ENCODE data around the gene NRARP.
"Not testable (repeated sequence)": the region's sequence is repeated elsewhere in the genome, so short reads cannot be mapped to it uniquely, and the experiment has no call there.

Gene NRARP, protein sequence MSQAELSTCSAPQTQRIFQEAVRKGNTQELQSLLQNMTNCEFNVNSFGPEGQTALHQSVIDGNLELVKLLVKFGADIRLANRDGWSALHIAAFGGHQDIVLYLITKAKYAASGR

DNA sequence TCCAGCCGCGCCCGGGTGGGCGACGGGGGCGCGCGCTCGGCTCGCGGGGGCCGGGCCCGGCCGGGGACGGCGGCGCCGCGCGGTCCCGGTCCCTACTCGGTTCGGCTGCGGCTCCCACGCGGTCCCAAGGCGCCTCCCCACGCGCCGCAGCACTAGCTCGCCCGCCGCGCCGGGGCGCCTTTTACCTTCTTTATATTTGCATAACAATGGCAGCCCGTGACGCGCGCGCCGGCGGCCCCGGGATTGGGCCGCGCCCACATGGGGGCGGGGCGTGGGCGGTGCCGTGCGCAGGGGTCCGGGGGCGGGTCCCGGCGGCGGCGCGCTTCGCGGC is at the start of gene NRARP:
Gene NRARP (minus strand): TSS at position 154 of the 331 bp plus-strand sequence. CDS start 343 bp downstream, outside the sequence.
- peak; percentile 75 for DNase-seq (ENCODE audit: low read depth)

DNA sequence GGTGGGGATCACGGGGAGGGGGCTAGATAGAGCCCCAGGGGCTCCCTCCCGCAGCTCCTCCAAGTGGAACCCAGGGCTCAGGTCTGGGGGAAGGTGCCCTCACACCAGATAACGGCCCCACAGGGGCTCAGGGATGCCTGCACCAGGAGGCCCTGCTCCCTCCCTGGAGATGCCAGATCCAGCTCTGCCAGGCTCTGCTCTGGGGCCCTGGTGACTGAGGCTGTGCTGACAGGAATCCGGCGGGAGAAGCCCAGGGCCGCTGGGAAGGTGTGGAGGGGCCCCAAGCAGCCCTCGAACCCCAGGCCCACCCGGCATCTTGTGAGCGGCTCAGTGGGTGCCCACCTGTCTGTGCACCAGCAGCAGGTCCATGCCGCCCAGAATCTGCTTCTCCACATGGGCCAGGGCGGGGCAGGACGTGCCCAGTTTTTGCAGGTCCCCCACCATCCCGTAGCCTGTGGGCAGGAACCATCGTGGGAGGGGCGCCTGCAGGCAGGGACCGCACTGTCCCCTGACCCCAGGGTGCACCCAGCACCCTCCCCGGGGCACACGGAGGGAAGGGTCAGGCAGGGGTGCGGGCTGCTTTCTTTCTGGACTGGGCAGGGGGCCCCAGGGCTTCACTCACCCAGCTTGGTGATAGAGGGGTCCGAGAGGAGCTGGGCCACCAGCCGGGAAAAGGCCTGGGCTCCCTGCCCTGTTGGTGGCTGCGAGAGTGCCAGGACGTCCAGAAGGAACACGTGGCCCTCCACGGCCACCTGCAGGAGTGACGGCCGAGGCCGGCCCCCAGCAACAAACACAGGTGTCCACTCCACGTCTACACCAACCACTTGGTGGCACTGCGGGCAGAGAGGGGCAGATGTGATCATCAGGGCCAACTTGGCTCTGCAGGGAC is 48.9 kb upstream of the NRARP start:
- DNase-seq (ENCODE audit: low read depth): no peak

DNA sequence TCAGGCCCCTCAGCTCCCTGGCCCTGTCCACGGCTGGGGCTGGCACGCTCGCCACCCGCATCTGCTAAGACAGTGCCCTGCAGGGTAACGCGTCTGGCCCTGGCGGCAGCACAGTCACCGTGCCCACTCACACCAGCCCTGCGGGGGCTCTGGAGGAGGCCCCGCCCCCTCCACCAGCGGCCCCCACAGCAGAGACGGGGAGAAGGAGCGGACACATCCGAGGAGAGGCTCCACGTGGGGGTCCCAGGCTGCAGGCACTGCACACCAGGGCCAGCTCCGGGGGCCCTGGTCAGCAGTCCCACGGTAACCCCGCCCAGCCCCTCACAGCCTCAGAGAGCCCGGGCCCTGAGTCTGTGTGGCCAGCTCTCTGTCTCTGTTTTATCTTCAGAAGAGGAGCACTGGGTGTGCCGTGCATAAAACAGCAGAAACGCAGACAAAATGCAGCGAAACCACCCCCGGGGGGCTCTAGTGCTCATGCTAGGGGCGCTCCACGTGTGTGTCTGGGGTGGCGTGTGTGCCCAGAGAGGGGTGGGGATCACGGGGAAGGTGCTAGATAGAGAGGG is 47.5 kb upstream of the NRARP start:
- no peak for DNase-seq (ENCODE audit: low read depth)

DNA sequence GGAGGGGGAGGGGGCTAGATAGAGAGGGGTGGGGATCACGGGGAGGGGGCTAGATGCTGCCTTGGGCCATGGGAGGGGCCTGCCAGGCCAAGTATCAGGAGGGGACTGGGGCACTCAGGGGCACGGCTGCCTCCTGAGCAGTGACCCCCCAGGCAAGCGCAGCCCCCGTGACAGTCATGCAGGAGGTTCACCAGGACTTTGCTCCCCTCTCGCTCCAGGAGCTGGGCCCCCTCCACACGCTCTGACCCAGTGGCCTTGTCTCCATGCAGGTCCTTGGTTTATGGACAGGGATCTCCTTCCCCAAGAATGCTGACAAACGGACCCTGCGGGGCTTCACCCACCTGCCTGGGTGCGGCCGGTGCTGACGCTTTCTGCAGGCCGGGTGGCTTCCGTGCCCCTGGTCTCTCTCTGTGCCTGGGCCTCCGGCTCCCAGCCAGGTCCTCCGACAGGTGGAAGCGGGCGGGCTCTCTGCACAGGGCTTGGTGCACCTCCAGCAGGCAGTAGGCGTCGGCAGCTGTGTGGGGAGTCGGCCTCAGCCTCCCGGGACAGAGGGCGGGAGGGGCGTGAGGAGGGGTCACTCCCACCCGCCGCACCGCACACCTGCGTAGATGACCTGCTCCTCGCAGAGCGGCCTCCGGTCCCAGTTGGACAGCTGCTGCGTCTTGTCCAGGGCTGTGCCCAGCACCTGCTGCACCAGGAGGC is 46.8 kb upstream of the NRARP start:
- DNase-seq (ENCODE audit: low read depth): no peak

DNA sequence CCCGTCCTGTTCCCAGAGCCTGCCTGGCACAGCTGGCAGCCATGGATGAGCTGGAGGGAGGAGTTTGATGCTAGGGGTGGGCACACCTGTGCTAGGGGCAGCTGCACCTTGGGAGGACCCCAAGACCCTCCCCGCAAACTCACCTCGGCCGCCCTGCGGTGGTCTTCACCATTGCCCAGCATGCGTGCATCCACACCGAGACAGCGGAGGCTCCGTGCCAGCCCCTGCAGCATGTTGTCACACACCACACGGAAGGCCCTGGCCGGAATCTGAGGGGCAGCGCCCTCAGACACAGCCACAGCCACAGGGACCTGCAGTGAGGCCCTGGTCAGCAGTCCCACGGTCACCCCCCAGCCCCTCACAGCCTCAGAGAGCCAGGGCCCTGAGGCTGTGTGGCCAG is 45.9 kb upstream of the NRARP start:
- DNase-seq (ENCODE audit: low read depth): no peak

DNA sequence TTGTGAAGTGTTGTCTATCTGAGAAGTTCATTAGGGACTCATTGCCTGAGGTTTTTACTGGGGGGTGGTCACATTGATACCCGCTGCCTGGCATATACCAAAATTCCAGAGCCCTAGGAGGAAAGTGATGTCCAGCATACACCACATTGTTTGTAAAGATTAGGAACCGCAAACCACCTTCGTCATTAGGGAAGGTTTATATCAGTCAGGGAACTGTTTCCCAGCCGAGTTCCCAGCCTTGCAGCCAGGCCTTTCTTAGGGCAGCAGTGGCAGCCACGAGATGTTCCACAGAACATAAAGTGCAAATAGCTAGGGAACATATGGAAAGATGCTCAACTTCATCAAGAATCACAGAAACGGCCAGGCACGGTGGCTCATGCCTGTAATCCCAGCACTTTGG is 40.4 kb upstream of the NRARP start:
- DNase-seq (ENCODE audit: low read depth): no peak

DNA sequence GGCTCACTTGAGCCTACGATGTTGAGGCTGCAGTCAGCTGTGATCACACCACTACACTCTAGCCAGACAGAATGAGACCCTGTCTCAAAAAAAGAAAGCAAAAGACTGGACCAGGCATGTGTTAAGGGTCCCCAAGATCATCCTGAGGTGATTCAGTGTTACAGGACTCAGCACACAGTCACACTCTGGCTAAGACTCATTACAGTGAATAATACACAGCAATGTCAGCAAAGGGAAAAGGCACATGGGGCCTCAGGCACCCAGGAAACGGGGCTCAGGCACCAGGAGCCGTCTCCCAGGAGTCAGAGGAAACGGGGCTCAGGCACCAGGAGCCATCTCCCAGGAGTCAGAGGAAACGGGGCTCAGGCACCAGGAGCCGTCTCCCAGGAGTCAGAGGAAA is 39.2 kb upstream of the NRARP start:
- no peak for DNase-seq (ENCODE audit: low read depth)

DNA sequence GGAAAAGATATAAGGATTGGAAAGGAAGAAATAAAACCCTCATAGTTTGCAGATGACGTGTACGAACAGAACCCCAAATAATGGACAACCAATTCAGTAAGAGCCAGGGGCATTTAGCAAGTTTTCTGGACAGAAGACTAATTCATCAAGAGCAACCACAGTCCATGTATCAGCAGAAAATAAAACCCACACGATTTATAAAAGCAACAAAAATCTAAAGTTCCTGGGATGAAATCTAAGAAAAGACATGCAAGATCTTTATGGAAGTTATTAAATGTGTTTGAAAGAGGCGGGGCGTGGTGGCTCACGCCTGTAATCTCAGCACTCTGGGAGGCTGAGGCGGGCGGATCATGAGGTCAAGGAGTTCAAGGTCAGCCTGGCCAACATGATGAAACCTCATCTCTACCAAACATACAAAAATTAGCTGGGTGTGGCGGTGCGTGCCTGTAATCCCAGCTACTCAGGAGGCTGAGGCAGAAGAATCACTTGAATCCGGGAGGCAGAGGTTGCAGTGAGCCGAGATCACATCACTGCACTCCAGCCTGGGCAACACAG is 37.9 kb upstream of the NRARP start:
- DNase-seq (ENCODE audit: low read depth): not testable (repeated sequence)

DNA sequence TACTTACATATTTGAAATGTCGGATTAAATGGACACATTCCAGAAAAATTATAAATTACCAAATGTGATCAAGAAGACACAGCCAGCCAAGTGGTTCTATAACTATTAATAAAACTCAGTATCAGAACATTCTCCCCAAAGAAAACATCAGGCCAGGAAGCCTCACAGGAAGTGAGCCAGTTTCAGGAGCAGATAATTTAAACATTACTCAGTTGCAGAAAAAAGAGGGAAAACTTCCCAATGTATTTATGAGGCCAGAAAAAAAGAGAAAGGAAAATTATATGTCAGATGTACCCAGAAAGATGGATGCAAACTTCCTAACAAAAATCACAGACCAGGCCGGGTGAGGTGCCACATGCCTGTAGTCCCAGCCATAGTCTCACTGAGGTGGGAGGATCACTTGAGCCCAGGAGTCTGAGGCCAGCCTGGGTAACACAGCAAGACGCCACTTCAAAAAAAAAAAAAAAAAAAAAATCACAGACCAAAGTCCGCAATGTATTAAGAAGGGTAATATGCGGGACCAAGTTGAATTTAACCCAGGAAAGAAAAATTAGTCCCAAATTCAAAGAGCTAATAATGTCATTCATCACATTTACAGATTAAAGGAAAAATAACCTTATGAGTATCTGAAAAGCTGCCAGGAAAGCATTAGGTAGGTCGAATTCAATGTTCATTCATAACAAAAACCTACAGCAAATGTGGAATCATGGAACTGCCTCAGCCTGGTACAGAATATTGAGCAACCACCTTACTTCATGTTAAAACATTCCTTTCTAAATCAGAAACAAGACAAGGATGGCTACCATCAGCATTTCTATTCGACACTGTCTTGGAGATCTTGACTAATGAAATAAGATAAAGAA is 37.2 kb upstream of the NRARP start:
- no peak for DNase-seq (ENCODE audit: low read depth)

DNA sequence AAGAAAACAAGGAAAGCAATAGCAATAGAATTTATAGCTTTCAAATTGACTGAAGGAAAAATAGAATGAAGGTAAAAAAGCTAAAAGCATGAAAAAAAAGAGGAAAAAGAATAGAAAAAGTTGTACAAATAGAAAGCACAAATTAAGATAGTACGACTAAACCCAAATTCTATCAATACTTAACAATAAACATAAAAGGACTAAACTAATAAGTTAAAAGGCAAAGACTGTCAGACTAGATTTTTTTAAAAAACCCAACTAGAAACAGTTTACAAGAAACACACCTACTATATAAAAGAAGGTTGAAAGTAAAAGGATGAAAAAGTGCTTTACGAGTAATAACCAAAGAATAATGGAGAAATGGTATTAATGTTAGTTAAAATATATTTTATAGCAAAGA is 34.7 kb upstream of the NRARP start:
- no peak for DNase-seq (ENCODE audit: low read depth)

DNA sequence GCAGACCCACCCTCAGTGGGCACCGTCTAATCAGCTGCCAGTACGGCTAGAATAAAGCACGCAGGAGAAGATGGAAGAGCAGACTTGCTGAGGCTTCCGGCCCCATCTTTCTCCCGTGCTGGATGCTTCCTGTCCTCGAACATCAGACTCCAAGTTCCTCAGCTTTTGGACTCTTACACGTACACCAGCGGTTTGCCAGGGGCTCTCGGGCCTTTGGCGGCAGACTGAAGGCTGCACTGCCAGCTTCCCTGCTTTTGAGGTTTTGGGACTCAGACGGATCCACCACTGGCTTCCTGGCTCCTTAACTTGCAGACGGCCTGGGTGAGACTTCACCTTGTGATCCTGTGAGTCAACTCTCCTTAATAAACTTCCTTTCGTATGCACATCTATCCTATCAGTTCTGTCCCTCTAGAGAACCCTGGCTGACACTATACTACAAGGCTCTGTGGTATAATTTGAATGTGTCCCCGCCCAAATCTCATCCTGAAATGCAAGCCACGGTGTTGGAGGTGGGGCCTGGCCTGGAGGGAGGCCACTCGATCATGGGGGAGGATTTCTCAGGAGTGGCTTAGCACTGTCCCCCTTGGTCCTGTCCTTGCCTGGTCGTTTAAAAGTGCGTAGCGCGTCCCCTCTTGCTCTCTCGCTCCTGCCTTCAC is 31.1 kb upstream of the NRARP start:
- no peak for DNase-seq (ENCODE audit: low read depth)

DNA sequence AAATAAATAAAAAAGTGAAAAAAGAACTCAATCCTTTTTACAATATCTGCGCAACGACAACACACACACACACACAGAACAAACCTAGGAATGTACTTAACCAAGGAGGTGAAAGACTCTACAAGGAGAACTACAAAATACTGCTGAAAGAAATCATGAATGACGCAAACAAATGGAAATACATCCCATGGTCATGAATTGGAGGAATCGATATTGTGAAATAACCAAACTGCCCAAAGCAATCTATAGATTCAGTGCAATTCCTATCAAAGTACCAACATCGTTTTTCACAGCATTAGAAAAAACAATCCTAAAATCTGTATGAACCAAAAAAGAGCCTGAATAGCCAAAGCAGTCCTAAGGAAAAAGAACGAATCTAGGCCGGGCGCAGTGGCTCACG is 29.9 kb upstream of the NRARP start:
- no peak for DNase-seq (ENCODE audit: low read depth)

DNA sequence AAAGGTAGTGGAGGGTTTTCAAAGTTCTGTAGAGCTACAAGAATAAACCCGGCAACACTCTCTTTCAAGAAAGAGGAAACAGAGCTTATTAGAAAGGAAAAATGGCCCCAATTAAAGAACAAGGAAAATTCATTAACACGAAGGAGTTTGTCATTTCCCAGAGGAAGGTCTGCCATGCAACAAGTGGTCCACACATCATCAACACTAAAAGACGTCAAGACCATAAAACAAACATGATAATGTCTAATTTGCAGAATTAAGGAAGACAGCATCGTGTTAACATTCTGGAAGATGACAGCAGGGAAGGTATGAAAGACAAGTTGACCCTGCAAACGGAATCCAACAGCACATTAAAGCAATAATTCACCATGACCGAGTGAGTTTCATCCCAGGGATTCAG is 28.6 kb upstream of the NRARP start:
- no peak for DNase-seq (ENCODE audit: low read depth)

DNA sequence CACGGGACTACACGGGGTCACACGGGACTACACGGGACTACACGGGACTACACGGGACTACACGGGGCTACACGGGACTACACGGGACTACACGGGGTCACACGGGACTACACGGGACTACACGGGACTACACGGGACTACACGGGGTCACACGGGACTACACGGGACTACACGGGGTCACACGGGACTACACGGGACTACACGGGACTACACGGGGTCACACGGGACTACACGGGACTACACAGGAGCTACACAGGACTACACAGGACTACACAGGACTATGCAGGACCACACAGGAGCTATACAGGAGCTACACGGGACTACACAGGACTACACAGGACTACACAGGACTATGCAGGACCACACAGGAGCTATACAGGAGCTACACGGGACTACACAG is 27.5 kb upstream of the NRARP start:
- DNase-seq (ENCODE audit: low read depth): not testable (repeated sequence)

DNA sequence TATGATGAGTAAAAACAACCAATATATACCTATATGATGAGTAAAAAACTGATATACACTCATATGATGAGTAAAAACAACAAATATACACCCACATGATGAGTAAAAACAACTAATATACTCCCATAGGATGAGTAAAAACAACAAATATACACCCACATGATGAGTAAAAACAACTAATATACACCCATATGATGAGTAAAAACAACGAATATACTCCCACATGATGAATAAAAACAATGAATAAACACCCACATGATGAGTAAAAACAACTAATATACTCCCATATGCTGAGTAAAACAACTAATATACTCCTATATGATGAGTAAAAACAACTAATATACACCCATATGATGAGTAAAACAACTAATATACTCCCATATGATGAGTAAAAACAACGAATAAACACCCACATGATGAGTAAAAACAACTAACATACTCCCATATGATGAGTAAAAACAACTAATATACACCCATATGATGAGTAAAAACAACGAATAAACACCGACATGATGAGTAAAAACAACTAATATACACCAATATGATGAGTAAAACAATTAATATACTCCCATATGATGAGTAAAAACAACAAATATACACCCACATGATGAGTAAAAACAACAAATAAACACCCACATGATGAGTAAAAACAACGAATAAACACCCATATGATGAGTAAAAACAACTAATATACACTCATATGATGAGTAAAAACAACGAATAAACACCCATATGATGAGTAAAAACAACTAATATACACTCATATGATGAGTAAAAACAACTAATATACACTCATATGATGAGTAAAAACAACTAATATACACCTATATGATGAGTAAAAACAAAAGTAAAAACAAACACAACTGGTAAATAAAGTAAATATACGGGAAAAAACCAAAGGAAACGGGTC is 25.8 kb upstream of the NRARP start:
- not testable (repeated sequence) for DNase-seq (ENCODE audit: low read depth)

DNA sequence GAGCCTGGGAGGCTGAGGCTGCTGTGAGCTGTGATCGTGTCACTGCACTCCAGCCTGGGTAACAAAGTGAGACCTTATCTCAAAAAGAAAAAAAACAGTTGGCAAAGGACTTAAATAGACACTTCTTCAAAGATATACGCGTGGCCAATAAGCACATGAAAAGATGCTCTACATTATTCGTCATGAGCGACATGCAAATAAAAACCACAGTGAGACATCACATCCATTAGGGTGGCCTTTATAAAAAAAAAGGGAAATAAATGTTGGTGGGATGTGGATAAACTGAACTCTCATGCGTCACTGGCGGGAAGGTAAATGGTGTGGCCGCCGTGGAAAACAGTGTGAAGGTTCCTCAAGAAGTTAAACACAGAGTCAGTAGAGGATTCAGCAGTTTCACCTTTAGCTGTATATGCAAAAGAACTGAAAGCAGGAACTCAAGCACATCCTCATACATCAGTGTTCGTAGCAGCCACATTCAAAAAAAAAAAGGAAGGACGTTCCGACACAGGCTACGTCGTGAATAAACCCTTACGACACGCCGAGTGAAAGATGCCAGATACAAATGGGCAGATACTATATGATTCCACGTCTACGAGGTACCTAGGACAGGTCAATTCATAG is 24.5 kb upstream of the NRARP start:
- DNase-seq (ENCODE audit: low read depth): no peak

DNA sequence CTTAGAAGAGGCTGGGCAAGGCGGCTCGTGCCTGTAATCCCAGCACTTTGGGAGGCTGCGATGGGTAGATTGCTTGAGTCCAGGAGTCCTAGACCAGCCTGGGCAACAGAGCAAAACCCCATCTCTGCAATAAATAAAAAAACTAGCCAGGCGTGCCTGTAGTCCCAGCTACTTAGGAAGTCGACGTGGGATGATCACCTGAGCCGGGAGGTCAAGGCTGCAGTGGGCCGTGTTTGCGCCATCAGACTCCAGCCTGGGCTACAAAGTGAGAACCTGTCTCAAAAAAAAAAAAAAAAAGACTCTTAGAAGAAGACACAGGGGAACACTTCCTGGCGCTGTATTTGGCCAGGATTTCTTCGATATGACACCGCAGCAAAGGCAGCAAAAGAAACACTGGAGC is 23.7 kb upstream of the NRARP start:
- DNase-seq (ENCODE audit: low read depth): no peak

DNA sequence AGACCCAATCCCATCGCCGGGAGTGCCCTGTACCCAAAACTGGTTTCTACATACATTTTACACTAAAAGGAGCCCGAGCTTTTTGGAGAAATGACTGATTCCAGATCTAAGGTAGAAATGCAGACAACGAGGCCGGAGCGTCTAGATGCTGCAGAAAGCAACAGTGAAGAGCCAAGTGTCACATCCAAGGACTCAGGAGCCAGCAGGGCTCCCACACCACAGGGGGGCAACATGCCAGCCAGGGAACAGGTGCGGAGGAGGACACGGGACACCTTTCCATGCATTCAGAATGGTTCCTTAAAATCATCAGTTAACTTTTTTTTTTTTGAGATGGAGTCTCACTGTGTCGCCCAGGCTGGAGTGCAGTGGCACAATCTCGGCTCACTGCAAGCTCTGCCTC is 23.1 kb upstream of the NRARP start:
- no peak for DNase-seq (ENCODE audit: low read depth)

DNA sequence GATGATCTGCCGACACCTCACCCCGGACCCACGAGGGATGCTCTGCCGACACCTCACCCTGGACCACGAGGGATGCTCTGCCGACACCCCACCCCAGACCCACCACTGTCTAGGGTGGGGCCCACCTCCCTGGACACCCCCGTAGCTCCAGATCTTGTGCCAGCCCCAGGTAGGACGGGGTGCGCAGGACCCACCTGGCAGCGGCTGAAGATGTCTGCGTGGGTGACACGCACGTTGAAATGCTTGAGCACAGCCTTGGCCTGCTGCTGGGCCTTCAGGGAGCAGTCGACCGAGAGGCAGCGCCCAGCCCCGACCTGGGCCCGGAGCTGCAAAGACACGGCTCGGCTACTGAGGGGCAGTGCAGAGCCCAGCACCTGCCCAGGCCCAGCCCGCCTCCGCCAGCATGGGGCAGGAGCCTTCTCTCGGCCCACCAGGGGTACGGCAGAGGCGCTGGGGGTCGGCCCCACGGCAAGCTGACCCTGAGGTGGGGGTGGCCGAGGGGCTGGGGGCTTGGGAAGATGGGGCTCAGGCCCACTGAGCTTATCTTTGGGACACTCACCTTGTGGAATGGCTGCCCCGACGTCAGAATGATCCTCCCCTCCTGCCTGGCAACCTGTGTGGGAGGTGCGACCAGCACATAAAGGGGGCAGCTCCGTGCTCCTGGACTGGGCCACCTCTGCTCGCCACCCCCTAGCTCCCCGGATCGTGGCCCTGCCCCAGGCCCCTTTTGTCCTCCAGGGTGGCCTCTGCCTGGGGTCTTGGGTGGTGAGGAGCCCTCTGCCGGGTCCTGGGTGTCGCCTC is 21.7 kb upstream of the NRARP start:
- no peak for DNase-seq (ENCODE audit: low read depth)

All from stimulated activated CD8-positive, alpha-beta memory T cell treated with anti-CD3 and anti-CD28 coated beads, Interleukin-15, amount 100 ng/mL, for 1 hour (primary cell).